GM12892 (cell line): ENCODE data around the gene HKDC1.

Experiments used
- POLR2A ChIP-seq: IDR thresholded peaks from 2 replicates; pipeline ENCODE4 v1.6.1; 2011; ENCODE audit warnings: low read depth, low read length, control low read depth
- POLR2AphosphoS5 ChIP-seq: IDR thresholded peaks from 2 replicates; pipeline ENCODE4 v1.6.1; 2011; ENCODE audit warnings: low read depth, low read length, control low read depth

DNA sequence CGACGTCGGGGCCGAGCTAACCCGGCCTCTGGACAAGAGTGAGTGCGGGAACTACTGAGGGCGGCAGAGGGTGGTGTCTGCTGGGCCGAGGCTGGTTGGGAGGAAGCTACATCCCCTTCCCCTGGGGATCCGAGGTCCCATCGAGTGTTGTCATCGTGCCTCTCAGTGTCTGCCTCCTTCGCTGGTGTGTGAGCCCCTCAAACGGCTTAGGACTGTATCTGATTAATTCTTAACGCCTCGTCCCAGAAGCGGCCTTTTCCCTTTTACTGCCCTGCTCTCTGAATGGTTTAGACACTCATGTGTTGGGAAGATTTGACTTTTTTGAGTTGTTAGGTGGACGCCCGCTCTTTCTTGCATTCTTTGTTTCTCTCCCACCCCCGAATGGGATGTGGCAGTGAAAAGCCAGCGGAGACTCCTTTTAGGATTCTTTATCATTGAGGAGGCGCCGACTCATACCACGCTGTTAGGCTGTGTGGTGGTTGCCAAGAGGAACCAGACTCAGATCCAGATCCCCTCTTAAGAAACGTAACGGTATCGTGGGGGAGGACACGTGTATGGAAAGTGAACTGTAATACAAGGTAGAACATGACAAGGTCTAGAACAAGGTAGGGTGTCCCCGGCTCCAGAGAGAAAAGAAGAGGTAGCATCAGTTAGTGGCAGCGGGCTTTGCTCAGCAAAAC lies 39.5 kb upstream of the HKDC1 start:
- TF ChIP-seq POLR2A = no peak
- TF ChIP-seq POLR2AphosphoS5 = no peak
